SK-N-SH treated with all-trans-retinoic acid at 6 μM for 48 hours (cell line): ENCODE results near the gene SLC7A8.

Source experiments
- ATAC-seq: fragments of 200-7000 bp; cut with Tn5 transposase; 3 replicates; pipeline ENCODE4 v1.9.1; 2020; ENCODE audit warnings: mild to moderate bottlenecking, moderate library complexity
- ARNTL ChIP-seq: fragments of 450-650 bp; formaldehyde crosslinking; IDR thresholded peaks from 2 replicates; pipeline ENCODE4 v1.5.0; 2020; ENCODE audit warnings: low read depth, mild to moderate bottlenecking, moderate library complexity, borderline replicate concordance
- BACH2 ChIP-seq: fragments of 250-450 bp; sonication (Bioruptor Pico); IDR thresholded peaks from 2 replicates; pipeline ENCODE4 v1.9.0; 2021; ENCODE audit warnings: mild to moderate bottlenecking, borderline replicate concordance
- ESRRG ChIP-seq: fragments of 250-450 bp; sonication (Bioruptor Pico); IDR thresholded peaks from 2 replicates; pipeline ENCODE4 v1.6.1; 2021; ENCODE audit warnings: mild to moderate bottlenecking
- GLIS3 ChIP-seq: fragments of 250-450 bp; sonication (Bioruptor Pico); IDR thresholded peaks from 2 replicates; pipeline ENCODE4 v1.5.0; 2020; ENCODE audit warnings: mild to moderate bottlenecking, moderate library complexity
- ISL1 ChIP-seq: fragments of 250-450 bp; sonication (Bioruptor Pico); IDR thresholded peaks from 2 replicates; pipeline ENCODE4 v2.1.2; 2022; ENCODE audit warnings: mild to moderate bottlenecking, moderate library complexity
- PATZ1 ChIP-seq: fragments of 250-450 bp; sonication (Bioruptor Pico); IDR thresholded peaks from 2 replicates; pipeline ENCODE4 v1.8.0; 2020; ENCODE audit warnings: mild to moderate bottlenecking, moderate library complexity, borderline replicate concordance
- POU6F1 ChIP-seq: fragments of 250-450 bp; sonication (Bioruptor Pico); IDR thresholded peaks from 2 replicates; pipeline ENCODE4 v1.8.0; 2021; ENCODE audit warnings: low read depth, mild to moderate bottlenecking, moderate library complexity, borderline replicate concordance
- PPARA ChIP-seq: fragments of 250-450 bp; sonication (Bioruptor Pico); IDR thresholded peaks from 2 replicates; pipeline ENCODE4 v1.5.0; 2020; ENCODE audit warnings: mild to moderate bottlenecking, borderline replicate concordance
- RARB ChIP-seq: fragments of 250-450 bp; sonication (Bioruptor Pico); IDR thresholded peaks from 2 replicates; pipeline ENCODE4 v1.8.0; 2021; ENCODE audit warnings: mild to moderate bottlenecking, moderate library complexity
- SNAI2 ChIP-seq: fragments of 250-450 bp; sonication (Bioruptor Pico); IDR thresholded peaks from 2 replicates; pipeline ENCODE4 v1.5.0; 2020; ENCODE audit warnings: mild to moderate bottlenecking, moderate library complexity
- ZC3H10 ChIP-seq: fragments of 250-450 bp; sonication (Bioruptor Pico); IDR thresholded peaks from 2 replicates; pipeline ENCODE4 v1.5.1; 2021; ENCODE audit warnings: mild to moderate bottlenecking, moderate library complexity
- ZFP3 ChIP-seq: fragments of 250-450 bp; sonication (Bioruptor Pico); IDR thresholded peaks from 2 replicates; pipeline ENCODE4 v1.5.0; 2020; ENCODE audit warnings: mild to moderate bottlenecking, moderate library complexity
- ZFP30 ChIP-seq: fragments of 450-650 bp; formaldehyde crosslinking; IDR thresholded peaks from 2 replicates; pipeline ENCODE4 v1.5.0; 2022; ENCODE audit warnings: mild to moderate bottlenecking, moderate library complexity
- ZNF565 ChIP-seq: fragments of 450-650 bp; formaldehyde crosslinking; conservative IDR thresholded peaks from 2 replicates; pipeline ENCODE4 v1.5.0; 2020; ENCODE audit warnings: low read depth, mild to moderate bottlenecking, moderate library complexity
- ZNF70 ChIP-seq: fragments of 450-650 bp; formaldehyde crosslinking; IDR thresholded peaks from 2 replicates; pipeline ENCODE4 v1.5.0; 2020; ENCODE audit warnings: mild to moderate bottlenecking, moderate library complexity
- ZNF8 ChIP-seq: fragments of 450-650 bp; formaldehyde crosslinking; IDR thresholded peaks from 2 replicates; pipeline ENCODE4 v1.5.0; 2020; ENCODE audit warnings: mild to moderate bottlenecking, moderate library complexity
- TF ChIP-seq, protein P1 (sequence below): fragments of 250-450 bp; sonication (Bioruptor Pico); IDR thresholded peaks from 2 replicates; pipeline ENCODE4 v1.5.0; 2020; ENCODE audit warnings: mild to moderate bottlenecking, moderate library complexity
- TF ChIP-seq, protein P2 (sequence below): fragments of 250-450 bp; sonication (Bioruptor Pico); IDR thresholded peaks from 2 replicates; pipeline ENCODE4 v1.5.1; 2020; ENCODE audit warnings: low read depth, mild to moderate bottlenecking, moderate library complexity

Gene SLC7A8

DNA sequence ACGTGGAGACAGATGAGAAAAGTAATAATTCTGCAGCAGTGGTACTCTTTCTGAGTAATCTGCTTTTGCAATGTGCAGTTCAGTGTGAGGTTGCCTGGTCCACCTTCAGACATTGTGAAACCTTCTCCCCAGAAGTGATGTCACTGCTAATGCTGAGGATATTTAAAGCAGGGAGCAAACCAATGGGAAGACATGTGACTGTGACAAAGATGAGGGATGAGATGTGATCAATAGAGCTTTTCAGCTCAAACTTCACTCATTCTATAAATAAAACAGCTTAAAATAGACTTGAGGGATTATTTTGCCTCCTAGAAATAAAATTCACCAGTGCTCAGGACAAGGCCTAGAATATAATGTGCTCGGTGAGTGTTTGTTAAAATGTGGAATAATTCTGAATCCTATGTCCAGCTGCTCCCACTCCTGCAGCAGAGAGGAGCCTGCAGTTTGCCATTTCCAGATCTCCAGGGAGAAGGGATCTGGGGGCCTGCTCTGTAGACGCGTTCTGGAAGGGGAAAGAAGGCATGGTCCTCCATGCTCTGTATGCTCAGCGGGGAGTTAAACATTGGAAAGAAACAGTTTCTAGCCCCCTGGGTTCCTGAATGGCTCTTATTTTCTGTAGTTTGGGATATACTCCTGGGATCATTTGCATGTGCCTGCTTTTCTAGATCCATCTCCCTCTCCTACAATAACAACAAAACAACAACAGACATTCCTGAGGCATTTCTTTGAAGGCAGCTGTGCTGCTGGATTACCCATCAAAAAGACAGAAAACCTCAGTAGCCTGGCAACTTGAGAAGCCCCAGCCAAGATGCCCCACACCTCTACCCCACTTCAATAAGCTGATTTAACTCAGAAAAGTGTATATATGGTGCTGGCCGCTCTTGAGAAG lies 8.9 kb downstream of the SLC7A8 start:
- no peak for ATAC-seq
- TF ChIP-seq ZC3H10 (CRISPR knock-in tag) (no peak), ZNF70 (CRISPR knock-in tag) (no peak), GLIS3 (no peak), ZFP30 (no peak), PATZ1 (CRISPR knock-in tag) (no peak), SNAI2 (CRISPR knock-in tag) (no peak), ZNF8 (no peak), ZFP3 (CRISPR knock-in tag) (no peak), POU6F1 (no peak), ESRRG (CRISPR knock-in tag) (no peak), BACH2 (no peak), RARB (CRISPR knock-in tag) (no peak), ZNF565 (CRISPR knock-in tag) (no peak), ISL1 (CRISPR knock-in tag) (no peak)
- TF ChIP-seq, protein P1, sequence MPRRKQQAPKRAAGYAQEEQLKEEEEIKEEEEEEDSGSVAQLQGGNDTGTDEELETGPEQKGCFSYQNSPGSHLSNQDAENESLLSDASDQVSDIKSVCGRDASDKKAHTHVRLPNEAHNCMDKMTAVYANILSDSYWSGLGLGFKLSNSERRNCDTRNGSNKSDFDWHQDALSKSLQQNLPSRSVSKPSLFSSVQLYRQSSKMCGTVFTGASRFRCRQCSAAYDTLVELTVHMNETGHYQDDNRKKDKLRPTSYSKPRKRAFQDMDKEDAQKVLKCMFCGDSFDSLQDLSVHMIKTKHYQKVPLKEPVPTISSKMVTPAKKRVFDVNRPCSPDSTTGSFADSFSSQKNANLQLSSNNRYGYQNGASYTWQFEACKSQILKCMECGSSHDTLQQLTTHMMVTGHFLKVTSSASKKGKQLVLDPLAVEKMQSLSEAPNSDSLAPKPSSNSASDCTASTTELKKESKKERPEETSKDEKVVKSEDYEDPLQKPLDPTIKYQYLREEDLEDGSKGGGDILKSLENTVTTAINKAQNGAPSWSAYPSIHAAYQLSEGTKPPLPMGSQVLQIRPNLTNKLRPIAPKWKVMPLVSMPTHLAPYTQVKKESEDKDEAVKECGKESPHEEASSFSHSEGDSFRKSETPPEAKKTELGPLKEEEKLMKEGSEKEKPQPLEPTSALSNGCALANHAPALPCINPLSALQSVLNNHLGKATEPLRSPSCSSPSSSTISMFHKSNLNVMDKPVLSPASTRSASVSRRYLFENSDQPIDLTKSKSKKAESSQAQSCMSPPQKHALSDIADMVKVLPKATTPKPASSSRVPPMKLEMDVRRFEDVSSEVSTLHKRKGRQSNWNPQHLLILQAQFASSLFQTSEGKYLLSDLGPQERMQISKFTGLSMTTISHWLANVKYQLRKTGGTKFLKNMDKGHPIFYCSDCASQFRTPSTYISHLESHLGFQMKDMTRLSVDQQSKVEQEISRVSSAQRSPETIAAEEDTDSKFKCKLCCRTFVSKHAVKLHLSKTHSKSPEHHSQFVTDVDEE (CRISPR knock-in tag) = no peak
- TF ChIP-seq, protein P2, sequence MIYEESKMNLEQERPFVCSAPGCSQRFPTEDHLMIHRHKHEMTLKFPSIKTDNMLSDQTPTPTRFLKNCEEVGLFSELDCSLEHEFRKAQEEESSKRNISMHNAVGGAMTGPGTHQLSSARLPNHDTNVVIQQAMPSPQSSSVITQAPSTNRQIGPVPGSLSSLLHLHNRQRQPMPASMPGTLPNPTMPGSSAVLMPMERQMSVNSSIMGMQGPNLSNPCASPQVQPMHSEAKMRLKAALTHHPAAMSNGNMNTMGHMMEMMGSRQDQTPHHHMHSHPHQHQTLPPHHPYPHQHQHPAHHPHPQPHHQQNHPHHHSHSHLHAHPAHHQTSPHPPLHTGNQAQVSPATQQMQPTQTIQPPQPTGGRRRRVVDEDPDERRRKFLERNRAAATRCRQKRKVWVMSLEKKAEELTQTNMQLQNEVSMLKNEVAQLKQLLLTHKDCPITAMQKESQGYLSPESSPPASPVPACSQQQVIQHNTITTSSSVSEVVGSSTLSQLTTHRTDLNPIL = no peak

DNA sequence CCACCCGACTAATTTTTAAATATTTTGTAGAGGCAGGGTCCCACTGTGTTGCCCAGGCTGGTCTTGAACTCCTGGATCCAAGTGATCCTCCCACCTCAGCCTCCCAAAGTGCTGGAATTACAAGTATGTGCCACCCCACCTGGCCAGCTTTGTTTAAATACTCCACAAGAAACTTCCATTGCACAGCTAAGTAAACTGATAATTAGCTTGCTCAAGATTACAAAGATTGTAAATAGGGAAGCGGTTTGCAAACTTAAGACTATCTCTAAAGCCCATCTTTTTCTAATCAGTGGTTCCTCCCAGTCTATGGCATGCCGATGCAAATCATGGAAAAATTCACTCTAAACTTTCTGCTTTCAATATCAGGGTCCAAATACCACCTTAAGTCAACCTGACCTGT lies 9.7 kb downstream of the SLC7A8 start:
- ATAC-seq = no peak
- TF ChIP-seq, protein P1 (CRISPR knock-in tag) = no peak
- TF ChIP-seq ZNF70 (CRISPR knock-in tag) (no peak), ARNTL (CRISPR knock-in tag) (no peak), ESRRG (CRISPR knock-in tag) (no peak)
- TF ChIP-seq, all 23 proteins: peak for 0

- ATAC-seq = no peak
- TF ChIP-seq ZFP30 (no peak), PPARA (CRISPR knock-in tag) (no peak), ZC3H10 (CRISPR knock-in tag) (no peak)
- TF ChIP-seq, protein P1 (CRISPR knock-in tag) = no peak
- TF ChIP-seq, protein P2 = no peak
- TF ChIP-seq, all 23 proteins: peak for 0
These were observed 10.4 kb downstream of the SLC7A8 start for GRCh38 chr14:23173031-23173430.
